Colonic mucosa (tissue), 4 donors: ENCODE data around the gene LBP. TPM values are rescaled to one million over a fixed set of nuclear protein-coding genes. Genes with fewer than 3 reads are reported as not detected.

Source experiments
- DNase-seq: peaks from one replicate; pipeline ENCODE4 v3.0.0-alpha.2; 2020
- H3K27ac ChIP-seq: fragments of 200-600 bp; one replicate; pipeline ENCODE4 v1.8.0; 2021
- H3K27me3 ChIP-seq: fragments of 200-600 bp; one replicate; pipeline ENCODE4 v1.8.0; 2021
- H3K36me3 ChIP-seq: fragments of 200-600 bp; one replicate; pipeline ENCODE4 v1.8.0; 2021
- H3K4me1 ChIP-seq: fragments of 200-600 bp; one replicate; pipeline ENCODE4 v1.8.0; 2021; ENCODE audit warnings: mild to moderate bottlenecking
- H3K4me3 ChIP-seq: fragments of 200-600 bp; one replicate; pipeline ENCODE4 v1.8.0; 2021
- H3K9ac ChIP-seq, 2 donors: one replicate each; pipeline ENCODE4 v1.7.0; 2013; ENCODE audit warnings: control low read depth in 2 of 2, low read depth in 2 of 2, low read length in 2 of 2
- H3K9me3 ChIP-seq: fragments of 200-600 bp; one replicate; pipeline ENCODE4 v1.8.0; 2021
- intact Hi-C: fragments of 100-400 bp; cut with DNase I; formaldehyde crosslinking; loops from one replicate; pipeline ENCODE4 v1.14.1; 2022
- total RNA-seq, 2 donors: library from RNA; stranded (reverse); fragmentation: NEBNext Ultra II Directional in 1 of 2; extraction: Animal tissue kit (Norgen Biotek cat#: 25700) in 1 of 2; gene quantifications; one replicate each; pipeline ENCODE4 v1.2.1, GENCODE V29; 2021
- TF ChIP-seq, protein P1 (sequence below): fragments of 200-600 bp; IDR thresholded peaks from one replicate; pipeline ENCODE4 v1.8.0; 2022; ENCODE audit warnings: antibody characterized with exemption, mild to moderate bottlenecking
- donor health status: healthy.
- donor health status: DM: no; HTN: no; CAD: no.
- donor health status: DM: no; HTN: no; CAD: no.

LBP gene
- total RNA-seq, 2 donors from 2014 or later: 0.32 TPM; not detected in 1

- intact Hi-C loops: loop anchor here (10.0 kb wide), 1 partner anchor 252 kb away; no protein-coding TSS in a partner anchor
- Histone ChIP-seq H3K4me3 (no peak overlapping the region), H3K27me3 (no peaks in the 10 kb centered on the region), H3K9me3 (no peaks in the 10 kb centered on the region), H3K9ac (no peak overlapping the region), H3K4me1 (no peaks in the 10 kb centered on the region), H3K27ac (no peak overlapping the region), H3K36me3 (no peaks in the 10 kb centered on the region)
- DNase-seq: no peak
- TF ChIP-seq, protein P1, sequence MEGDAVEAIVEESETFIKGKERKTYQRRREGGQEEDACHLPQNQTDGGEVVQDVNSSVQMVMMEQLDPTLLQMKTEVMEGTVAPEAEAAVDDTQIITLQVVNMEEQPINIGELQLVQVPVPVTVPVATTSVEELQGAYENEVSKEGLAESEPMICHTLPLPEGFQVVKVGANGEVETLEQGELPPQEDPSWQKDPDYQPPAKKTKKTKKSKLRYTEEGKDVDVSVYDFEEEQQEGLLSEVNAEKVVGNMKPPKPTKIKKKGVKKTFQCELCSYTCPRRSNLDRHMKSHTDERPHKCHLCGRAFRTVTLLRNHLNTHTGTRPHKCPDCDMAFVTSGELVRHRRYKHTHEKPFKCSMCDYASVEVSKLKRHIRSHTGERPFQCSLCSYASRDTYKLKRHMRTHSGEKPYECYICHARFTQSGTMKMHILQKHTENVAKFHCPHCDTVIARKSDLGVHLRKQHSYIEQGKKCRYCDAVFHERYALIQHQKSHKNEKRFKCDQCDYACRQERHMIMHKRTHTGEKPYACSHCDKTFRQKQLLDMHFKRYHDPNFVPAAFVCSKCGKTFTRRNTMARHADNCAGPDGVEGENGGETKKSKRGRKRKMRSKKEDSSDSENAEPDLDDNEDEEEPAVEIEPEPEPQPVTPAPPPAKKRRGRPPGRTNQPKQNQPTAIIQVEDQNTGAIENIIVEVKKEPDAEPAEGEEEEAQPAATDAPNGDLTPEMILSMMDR: no peak
Measured at GRCh38 chr20:38326309-38326708, 20.0 kb upstream of the LBP start.

- Histone ChIP-seq H3K4me1 (no peaks in the 10 kb centered on the region), H3K36me3 (no peaks in the 10 kb centered on the region), H3K9me3 (no peaks in the 10 kb centered on the region), H3K27ac (no peak overlapping the region), H3K4me3 (no peak overlapping the region), H3K9ac (no peak overlapping the region), H3K27me3 (no peaks in the 10 kb centered on the region)
- no peak for DNase-seq
- intact Hi-C loops: no loop called here
- TF ChIP-seq, protein P1: no peak
Measured at GRCh38 chr20:38330638-38331037, 15.6 kb upstream of the LBP start.

DNA sequence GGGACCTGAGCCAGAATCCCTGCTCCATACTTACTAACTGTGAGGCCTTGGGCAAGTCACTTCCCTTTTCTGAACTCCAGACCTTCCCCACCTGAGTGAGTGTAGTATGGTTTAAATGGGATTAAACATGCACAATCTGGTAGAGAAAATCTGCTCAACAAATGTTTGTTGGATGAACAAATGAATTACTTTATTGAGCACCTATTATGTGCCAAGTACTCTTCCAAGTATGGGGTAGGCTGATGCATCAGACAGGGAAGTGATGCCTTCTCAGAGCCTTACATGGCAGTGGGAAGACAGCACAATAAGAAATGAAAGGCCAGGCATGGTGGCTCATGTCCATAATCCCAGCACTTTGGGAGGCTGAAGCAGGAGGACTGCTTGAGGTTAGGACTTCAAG lies 15.0 kb upstream of the LBP start:
- TF ChIP-seq, protein P1: no peak
- H3K27me3 ChIP-seq: no peaks in the 10 kb centered on the region
- no peaks in the 10 kb centered on the region for H3K9me3 ChIP-seq
- H3K9ac ChIP-seq: no peak overlapping the region
- no peaks in the 10 kb centered on the region for H3K4me1 ChIP-seq
- no peak overlapping the region for H3K27ac ChIP-seq
- H3K36me3 ChIP-seq: no peaks in the 10 kb centered on the region
- DNase-seq: no peak
- no peak overlapping the region for H3K4me3 ChIP-seq
- intact Hi-C loops: no loop called here

DNA sequence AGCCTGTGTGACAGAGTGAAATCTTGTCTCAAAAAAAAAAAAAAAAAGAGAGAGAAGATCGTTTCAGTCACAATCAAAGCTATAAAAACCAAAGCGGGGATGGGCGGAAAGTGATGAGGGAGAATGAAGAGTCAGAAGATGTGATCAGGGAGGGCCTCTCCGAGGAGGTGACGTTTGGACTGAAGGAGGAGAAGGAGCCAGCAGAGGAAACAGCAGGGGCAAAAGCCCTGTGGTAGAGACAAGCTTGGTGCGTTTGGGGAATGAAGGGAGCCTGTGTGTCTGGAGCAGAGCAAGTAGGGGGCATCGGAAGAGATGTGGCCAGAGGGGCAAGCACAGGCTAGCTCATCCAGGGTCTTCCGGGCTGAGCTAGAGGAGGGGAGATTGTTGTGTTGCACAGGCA lies 14.5 kb upstream of the LBP start:
- H3K9me3 ChIP-seq: no peaks in the 10 kb centered on the region
- no peak overlapping the region for H3K9ac ChIP-seq
- no peaks in the 10 kb centered on the region for H3K4me1 ChIP-seq
- no peak overlapping the region for H3K4me3 ChIP-seq
- no peak overlapping the region for H3K27ac ChIP-seq
- H3K36me3 ChIP-seq: no peaks in the 10 kb centered on the region
- H3K27me3 ChIP-seq: no peaks in the 10 kb centered on the region
- TF ChIP-seq, protein P1: no peak
- intact Hi-C loops: no loop called here
- no peak for DNase-seq

GRCh38 chr20:38334016-38334415 lies 12.3 kb upstream of the LBP start:
- DNase-seq: no peak
- Histone ChIP-seq H3K9ac (no peak overlapping the region), H3K36me3 (no peaks in the 10 kb centered on the region), H3K4me1 (no peaks in the 10 kb centered on the region), H3K9me3 (no peaks in the 10 kb centered on the region), H3K27me3 (no peaks in the 10 kb centered on the region), H3K27ac (no peak overlapping the region), H3K4me3 (no peak overlapping the region)
- TF ChIP-seq, protein P1: no peak
- intact Hi-C loops: no loop called here

- Histone ChIP-seq H3K27ac (no peak overlapping the region), H3K4me3 (no peak overlapping the region), H3K36me3 (no peaks in the 10 kb centered on the region), H3K9me3 (no peaks in the 10 kb centered on the region), H3K4me1 (no peaks in the 10 kb centered on the region), H3K9ac (no peak overlapping the region), H3K27me3 (no peaks in the 10 kb centered on the region)
- DNase-seq: no peak
- intact Hi-C loops: no loop called here
- TF ChIP-seq, protein P1: no peak
Measured at GRCh38 chr20:38336726-38337125, 9.6 kb upstream of the LBP start.
